Measurements from ENCODE around the gene RAB3IL1.

The RAB3IL1 gene

GRCh38 chr11:61861634-61862033 is 55.7 kb downstream of the RAB3IL1 start:
- DNase-seq (ENCODE audit: low read depth), result no peak
- no peak for TF ChIP-seq CTCF (IDR thresholded peaks at IDR 0.05; ENCODE audit: low read length, missing control alignments)

DNA sequence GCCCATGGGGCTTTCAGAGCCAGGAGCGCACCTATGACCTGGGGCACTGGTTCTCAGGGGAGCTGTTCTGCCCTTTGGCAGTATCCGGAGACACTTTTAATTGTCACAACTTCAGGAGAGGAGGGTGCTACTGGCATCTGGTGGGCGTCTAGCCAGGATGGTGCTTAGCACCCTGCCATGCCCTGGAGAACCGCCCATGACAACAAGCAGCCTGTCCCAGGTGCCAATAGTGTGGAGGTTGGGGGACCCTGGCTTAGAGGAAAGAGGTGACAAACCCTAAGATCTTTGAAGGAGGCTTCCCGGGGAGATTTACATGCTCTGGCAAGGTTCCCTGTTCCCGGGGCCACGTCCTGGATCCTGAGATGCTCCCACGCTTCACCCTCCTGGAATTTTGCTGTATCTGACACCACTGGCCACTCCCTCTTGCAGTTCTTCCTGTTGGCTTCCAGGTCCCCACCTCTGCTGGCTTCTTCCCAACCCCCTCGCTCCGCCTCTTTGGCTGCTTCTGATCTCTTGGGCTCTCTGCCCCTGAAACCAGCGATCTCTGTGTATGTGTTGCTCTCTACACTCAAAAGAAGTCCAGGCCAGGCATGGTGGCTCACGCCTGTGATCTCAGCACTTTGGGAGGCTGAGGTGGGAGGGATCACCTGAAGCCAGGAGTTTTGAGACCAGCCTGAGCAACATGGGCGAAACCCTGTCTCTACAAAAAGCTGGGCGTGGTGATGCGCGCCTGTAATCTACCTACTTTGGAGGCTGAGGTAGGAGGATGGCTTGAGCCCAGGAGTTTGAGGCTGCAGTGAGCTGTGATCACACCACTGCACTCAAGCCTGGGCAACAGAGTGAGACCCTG is 57.1 kb downstream of the RAB3IL1 start:
- no peak overlapping the region for H3K4me3 ChIP-seq (replicated peaks; ENCODE audit: low read depth, low read length)
- TF ChIP-seq CTCF (IDR thresholded peaks at IDR 0.05; ENCODE audit: low read length, missing control alignments), result no peak
- DNase-seq (ENCODE audit: low read depth), result peak; percentile 79

More at GRCh38 chr11:61861634-61862033, 55.7 kb downstream of the RAB3IL1 start:
- H3K4me3 ChIP-seq (replicated peaks; ENCODE audit: low read depth, low read length), result no peak overlapping the region

DNA sequence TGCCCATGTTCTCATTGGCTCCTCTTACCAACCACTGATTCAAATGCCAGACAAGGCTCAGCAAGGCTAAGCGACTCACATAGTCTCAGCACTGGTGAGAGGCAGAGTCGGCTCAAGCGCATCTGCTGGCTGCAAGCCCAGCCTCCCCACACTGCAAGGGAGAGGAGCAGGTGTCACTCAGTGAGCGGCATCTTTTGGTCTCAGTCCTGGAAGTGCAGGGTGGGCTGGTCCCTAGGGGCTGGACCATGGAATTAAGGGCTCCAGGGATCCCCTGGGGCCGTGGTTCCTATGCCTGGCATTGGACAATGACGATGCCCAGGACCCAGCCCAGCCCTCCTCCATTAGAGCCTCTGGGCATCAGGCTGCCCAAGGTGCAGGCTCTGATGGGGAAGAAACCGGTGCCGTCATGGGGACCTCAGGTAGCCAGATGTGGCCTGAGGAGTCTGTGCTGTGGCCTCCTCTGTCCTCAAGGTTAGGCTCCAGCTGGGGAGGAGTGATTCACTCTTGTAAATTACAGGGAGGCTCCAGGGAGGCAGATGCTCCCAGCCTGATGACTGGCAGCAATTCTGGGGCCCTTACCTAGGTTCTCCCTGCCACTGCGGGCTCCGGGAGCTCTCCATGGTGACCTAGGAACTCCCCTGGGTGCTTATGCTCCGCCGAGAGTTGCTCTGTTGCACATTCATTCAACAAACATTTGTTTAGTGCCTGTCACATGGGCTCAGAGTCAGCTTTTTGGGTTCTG is 61.3 kb downstream of the RAB3IL1 start:
- no peak for DNase-seq (ENCODE audit: low read depth)
- no peak for TF ChIP-seq CTCF (IDR thresholded peaks at IDR 0.05; ENCODE audit: low read length, missing control alignments)
- H3K4me3 ChIP-seq (replicated peaks; ENCODE audit: low read depth, low read length), result no peak overlapping the region

- no peak for TF ChIP-seq CTCF (IDR thresholded peaks at IDR 0.05; ENCODE audit: low read length, missing control alignments)
- no peak overlapping the region for H3K4me3 ChIP-seq (replicated peaks; ENCODE audit: low read depth, low read length)
Measured at GRCh38 chr11:61854966-61855714, 62.2 kb downstream of the RAB3IL1 start.

GRCh38 chr11:61854206-61854895 is 63.0 kb downstream of the RAB3IL1 start:
- DNase-seq (ENCODE audit: low read depth), result no peak
- no peak for TF ChIP-seq CTCF (IDR thresholded peaks at IDR 0.05; ENCODE audit: low read length, missing control alignments)
- H3K4me3 ChIP-seq (replicated peaks; ENCODE audit: low read depth, low read length), result no peak overlapping the region

More at GRCh38 chr11:61854966-61855714, 62.2 kb downstream of the RAB3IL1 start:
- no peak for DNase-seq (ENCODE audit: low read depth)

DNA sequence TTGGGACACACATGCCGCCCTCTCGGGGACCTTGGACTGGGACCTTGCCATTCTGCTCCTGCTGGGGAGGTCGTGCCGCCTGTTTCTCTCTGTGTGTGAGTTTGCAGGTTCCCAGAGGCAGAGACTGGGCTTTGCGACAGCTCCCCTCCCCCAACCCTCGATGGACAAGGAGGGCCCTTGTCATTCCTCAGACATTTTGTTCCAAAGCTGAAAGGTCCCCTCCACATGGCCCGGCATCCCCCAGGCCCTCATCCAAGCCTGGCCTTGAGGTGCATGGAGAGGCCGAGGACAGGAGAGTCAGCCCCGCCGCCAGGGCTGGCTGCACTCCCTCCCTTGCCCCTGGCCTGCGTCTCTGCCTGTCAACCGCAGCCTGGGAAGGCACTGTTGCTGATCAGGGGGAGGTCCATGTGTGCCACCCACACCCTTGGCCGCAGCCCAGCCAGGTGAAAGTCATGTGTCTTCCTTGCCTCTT is 63.6 kb downstream of the RAB3IL1 start:
- TF ChIP-seq CTCF (IDR thresholded peaks at IDR 0.05; ENCODE audit: low read length, missing control alignments), result no peak
- no peak for DNase-seq (ENCODE audit: low read depth)
- no peak overlapping the region for H3K4me3 ChIP-seq (replicated peaks; ENCODE audit: low read depth, low read length)

Measured in fibroblast of pulmonary artery (primary cell).